Measurements from ENCODE around the gene NACC2.
"Not testable (repeated sequence)": the region's sequence is repeated elsewhere in the genome, so short reads cannot be mapped to it uniquely, and the experiment has no call there.

The NACC2 gene

DNA sequence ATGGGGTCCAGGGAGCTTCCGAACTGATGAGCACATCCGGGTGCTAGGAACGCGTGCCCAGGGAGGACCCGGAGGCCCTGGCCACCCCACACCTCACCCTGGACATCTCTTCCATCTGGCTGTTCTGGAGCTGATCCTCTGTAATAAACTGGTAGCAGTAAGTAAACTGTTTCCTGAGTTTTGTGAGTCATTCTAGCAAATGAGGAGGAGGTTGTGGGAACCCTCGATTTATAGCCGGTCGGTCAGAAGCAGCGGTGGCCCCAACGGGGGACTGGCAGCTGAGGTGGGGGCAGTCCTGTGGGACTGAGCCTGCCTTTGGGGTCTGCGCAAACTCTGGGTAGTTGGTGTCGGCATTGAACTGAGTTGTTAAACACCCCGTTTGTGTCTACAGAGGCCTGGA lies 118.6 kb downstream of the NACC2 start:
- no peak for DNase-seq (ENCODE audit: low spot score)

DNA sequence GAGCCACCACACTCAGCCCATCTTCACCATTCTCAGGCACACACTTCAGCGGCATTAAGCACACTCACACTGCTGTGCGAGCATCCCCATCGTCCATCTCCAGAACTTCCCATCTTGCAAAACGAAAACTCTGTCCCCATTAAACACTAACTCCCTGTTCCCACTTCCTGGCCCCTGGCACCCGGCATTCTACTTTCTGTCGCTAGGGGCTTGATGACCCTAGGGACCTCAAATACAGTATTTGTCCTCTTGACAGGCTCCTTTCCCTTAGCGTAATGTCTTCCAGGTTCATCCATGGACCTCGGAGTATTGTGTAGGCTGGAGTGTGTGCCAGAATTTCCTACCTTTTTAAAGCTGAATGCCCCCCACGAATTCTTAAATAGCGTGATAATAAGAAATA lies 119.3 kb downstream of the NACC2 start:
- no peak for DNase-seq (ENCODE audit: low spot score)

DNA sequence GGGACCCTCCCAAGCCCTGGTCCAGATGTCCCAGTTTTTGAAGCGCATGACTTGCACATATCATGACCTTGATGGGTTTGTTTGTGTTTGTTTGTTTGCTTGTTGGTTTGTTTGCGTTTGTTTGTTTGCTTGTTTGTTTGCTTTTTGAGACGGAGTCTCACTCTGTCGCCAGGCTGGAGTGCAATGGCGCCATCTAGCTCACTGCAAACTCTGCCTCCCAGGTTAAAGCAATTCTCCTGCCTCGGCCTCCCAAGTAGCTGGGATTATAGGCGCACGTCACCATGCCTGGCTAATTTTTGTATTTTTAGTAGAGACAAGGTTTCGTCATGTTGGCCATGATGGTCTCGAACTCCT lies 120.9 kb downstream of the NACC2 start:
- DNase-seq (ENCODE audit: low spot score) = no peak

DNA sequence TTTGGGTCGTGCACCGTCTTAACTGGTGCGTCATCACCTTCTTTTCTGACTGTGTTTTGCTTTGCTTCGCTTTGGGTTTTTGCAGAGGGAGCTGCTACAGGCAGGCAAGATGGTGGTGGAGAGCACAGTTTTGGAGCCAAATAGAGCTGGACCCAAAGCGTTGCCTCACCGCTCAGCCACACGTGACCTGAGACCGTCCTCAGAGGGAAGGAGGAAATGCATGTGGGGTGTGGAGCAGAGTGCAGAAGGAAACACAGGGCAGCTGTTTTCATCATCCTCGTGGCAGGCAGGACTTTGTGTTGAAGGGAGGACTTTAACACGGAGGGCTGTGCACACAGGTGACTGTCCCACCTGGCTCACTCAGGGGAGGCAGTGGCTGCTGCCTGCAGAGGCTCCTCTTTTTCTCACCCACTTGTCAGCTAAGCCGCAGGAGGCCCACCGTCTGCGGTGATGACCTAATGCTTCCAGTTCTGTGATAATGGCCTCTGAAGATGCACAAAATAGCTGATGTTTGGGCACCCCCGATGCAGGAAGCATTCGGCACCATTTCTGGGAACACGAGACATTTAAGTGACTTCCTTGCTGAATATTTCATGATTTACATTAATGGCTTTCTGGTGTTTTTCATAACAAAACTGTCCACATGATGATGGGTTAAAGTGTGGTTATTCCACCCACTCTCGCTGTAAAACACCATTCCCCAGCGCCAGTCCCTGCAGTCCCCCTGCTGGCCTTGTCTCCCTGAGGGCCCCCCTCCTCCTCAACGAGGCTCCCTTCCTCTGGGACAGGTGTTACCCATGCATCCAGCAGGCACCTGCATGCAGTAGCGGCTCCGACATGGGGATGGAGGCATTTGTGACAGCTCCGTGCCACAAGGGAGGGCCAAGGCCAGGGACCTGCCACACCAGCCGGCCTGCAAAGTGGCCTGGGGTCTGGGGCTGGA lies 121.5 kb downstream of the NACC2 start:
- no peak for DNase-seq (ENCODE audit: low spot score)

DNA sequence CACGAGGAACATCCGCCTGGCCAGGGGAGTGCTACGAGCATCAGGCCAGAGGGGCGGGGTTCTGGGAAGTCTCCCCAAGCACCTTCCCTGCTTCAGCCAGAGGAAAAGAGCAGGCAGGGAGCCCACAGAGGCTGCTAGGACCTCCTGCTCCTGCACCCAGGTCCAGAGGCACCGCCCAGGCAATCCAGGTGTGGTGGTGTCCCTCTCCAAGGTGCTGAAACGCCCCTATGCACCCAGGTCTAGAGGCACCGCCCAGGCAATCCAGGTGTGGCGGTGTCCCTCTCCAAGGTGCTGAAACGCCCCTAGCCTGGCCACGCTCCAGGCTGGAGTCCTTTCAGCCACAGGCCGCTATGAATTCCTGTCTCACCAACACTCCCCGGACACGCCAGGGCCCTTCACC lies 123.2 kb downstream of the NACC2 start:
- no peak for DNase-seq (ENCODE audit: low spot score)

DNA sequence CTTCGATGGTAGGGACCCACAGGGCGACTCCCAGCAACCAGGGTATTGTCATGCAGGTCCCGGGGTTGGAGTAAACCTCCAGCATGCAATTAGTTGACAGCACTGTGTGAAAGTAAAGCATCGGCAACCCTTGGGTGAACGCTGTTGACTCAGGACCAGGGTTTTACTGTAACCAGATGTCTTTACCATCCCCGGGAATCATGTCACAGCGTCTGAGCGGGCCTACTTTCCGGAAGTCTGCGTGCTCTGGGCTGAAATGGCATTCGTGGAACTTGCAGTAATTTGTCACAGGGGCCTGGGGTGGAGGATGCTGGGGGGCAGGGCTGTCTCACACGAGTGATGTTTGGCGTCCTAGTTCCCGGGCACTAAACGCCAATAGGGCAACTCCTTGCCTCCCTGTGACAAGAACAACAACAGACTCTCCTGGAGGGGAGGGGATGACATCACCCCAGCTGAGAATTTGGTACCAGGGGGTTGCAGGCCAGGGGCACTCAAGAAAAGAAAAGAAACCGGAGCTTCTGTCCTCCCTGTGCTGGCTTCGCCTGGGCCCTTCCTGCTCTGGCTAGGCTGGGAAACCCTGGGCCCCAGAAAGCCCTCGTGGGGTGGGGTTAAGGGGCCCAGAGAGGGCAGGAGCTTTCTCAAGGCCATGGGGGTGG lies 123.8 kb downstream of the NACC2 start:
- no peak for DNase-seq (ENCODE audit: low spot score)

DNA sequence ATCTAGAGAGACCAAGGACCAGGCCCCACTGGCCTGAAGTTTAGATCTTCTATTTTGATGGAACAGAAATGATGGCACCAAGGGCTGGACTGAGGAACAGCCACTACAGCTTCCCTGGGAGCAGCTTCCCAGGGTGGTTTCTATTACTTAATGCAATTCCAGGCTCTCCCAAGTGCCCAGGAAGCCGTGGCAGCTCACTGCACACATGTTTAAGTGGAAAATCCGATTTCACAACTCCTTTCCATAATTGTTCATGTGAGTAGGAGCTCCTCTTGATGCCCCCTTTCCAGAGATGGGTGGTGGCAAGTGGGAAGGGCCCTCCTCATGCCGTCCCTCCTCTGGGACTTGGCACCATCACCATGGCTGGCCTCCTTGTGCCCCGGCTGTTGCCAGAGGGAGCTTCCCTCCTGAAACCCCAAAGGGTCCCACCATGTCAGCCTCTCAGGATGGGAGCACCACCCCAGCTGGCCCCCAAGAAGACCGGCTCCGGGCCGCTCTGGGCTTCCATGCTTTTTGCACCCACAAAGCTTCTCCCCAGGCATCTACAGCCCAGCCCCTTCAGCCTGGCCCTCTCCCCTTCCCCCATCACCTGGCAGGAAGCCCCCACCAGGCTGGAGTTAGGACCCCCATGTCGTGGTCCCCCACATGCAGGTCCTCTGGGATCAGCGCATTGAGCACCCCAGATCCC lies 124.8 kb downstream of the NACC2 start:
- no peak for DNase-seq (ENCODE audit: low spot score)

DNA sequence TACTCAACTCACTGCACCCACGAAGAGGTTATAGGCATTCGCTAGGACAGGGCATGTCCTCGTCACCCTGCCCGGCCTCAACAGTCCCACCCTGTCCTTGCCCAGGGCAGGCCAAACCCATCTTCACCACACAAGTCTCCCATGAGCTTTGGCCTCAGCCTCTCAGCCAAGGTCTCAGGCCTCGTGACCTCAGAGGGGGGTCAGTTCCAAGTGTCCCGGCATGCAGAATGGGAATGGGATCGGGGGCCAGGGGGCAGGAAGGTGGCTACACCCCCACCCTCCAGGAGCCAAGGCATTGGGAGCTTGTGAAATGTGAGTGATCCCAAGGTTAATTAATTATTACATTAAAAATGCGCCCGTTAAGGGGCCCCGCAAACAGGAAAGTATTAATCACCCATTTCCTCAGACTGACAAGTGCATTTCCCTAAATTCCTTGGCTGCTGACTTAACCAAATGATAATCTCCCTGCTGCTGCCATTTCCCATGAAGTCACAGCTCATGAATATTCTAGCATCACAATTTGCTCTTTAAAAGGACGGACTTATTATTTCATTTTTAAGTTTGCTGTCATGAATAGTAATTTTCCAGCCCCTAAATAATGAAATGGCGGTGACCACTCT lies 125.9 kb downstream of the NACC2 start:
- no peak for DNase-seq (ENCODE audit: low spot score)

DNA sequence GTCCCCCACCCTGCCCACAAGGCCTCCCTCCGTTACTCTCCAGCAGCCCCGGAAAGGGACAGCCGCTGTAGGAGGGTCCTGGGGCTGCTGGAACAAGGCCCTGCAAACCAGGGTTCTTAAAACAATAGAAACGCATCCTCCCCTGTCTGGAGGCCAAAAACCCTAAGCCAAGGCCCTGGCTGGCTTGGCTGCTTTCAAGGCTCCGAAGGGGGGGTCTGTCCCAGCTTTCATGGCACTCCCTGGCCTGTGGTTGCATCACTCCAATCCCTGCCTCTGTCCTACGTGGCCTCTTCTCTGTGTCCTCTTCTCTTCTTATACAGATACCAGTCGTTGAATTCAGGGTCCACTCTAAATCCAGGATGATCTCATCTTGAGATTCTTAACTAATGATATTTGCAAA lies 126.5 kb downstream of the NACC2 start:
- no peak for DNase-seq (ENCODE audit: low spot score)

DNA sequence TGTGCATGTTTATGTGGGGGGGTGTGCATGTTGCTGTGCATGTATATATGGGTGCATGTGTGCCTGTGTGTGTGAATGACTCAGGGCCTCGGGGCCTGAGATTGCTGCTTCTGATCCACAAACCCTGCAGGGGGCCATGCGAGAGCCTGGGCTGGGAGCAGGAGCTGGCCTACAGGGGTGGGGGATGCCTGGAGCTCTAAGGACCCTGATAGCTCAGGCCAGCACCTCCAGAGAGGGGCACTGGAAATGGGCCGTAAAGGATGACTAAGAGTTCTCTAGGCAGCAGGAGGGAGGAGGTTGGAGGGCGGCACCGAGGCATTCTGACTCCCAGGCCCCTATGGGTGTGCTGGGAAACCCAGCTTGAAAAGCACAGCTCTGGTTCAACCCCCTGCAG lies 127.0 kb downstream of the NACC2 start:
- DNase-seq (ENCODE audit: low spot score) = no peak

DNA sequence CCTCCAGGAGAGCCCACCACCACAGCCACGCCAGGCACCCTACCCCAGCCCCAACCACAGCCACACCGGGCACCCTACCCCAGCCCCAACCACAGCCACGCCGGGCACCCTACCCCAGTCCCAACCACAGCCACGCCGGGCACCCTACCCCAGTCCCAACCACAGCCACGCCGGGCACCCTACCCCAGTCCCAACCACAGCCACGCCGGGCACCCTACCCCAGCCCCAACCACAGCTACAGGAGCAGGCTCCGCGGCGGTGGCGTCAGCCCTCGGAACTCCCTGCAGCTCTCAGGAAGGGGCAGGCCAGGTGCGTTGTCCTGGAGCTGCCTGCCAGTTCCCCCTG lies 128.2 kb downstream of the NACC2 start:
- DNase-seq (ENCODE audit: low spot score) = not testable (repeated sequence)

DNA sequence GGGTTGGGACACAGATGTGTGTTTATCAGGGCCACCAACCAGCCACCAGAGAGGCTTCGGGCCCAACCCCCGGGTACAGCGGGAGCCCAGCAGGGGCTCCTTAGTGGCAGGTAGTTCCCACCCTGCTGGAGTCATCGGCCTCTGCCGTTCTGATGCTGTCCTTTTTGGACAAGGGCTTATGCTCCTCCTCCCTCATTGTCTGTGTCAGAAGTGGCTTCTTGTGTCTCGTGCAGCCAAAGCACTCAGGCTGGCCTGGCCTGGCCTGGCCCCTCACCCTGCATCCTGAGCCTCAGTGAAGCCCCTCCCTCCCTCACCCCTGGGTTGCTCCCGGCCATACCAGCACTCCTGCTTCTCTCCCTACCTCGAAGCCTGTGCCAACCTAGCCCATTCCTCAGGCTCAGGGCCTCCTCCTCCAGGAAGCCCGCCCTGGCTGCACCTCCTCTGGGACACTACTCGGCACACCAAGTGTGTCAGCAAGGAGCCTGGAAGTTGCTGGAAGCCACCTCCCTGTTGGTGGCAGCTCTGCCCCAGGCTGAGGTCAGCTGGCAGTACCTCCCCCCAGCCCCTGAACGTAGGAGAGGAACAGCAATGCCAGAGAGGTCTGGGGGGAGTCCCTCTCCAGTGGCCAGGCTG lies 129.8 kb downstream of the NACC2 start:
- no peak for DNase-seq (ENCODE audit: low spot score)

DNA sequence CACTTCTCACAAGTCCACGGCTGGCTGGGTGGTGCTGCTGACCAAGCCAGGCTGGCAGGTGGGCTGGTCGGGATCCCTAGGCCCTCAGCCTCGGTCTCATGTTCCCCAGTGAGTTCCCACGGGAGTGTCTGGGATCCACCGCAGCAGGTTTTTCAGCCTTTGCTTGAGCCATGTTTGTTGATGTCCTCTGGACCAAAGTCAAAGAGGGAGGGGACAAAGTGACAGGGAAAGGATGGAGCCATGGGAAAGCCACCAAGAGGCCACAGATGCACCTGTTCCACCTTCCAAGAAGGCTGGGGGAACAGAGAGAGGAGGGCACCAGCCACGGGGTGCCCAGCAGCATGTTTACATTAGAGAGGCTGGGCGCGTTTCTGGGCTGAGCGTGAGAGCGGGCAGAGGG lies 131.2 kb downstream of the NACC2 start:
- no peak for DNase-seq (ENCODE audit: low spot score)

DNA sequence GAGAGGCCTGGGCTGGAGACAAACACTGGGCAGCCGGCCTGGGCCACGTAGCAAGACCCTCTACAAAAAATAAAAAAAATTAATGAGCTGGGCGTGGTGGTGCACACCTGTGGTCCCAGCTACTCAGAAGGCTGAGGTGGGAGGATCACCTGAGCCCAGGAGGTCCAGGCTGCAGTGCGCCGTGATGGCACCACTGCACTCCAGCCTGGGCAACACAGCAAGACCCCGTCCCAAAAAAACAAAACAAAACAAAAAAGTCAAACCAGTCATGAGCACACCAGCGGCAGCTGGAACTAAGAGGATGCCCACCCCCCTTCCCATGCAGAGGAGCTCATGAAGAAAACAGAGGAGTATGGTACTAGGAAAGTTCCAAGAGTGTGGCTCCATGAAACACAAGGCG lies 131.8 kb downstream of the NACC2 start:
- no peak for DNase-seq (ENCODE audit: low spot score)

DNA sequence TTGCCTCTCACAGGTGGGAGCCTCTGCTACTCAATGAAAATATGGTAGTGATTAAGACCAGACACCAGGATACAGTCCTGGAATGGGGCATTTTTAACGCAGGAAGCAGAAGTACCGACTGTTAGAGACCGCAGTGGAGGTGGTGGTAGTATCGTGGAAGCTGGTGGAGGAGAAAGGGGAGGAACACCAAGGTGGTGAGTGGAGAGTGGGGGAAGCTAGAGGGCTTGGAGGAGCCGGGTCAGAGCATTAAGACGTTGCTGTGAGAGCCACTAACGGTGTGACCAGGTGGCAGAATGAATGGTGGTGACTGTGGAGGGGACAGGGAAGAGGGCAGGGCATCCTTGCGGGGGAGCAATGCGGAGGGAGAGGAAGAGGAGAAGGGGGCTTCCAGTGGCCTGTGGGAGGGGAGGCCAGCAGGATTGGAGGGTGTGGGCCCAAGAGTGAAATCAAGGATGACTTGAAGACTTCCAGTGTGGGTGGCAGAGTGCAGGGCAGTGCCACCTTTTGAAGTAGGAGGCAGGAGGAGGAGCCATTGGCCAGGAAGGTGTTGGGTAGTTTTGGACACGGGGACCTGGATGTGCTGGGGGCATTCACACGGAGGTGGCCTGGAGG lies 132.3 kb downstream of the NACC2 start:
- no peak for DNase-seq (ENCODE audit: low spot score)

DNA sequence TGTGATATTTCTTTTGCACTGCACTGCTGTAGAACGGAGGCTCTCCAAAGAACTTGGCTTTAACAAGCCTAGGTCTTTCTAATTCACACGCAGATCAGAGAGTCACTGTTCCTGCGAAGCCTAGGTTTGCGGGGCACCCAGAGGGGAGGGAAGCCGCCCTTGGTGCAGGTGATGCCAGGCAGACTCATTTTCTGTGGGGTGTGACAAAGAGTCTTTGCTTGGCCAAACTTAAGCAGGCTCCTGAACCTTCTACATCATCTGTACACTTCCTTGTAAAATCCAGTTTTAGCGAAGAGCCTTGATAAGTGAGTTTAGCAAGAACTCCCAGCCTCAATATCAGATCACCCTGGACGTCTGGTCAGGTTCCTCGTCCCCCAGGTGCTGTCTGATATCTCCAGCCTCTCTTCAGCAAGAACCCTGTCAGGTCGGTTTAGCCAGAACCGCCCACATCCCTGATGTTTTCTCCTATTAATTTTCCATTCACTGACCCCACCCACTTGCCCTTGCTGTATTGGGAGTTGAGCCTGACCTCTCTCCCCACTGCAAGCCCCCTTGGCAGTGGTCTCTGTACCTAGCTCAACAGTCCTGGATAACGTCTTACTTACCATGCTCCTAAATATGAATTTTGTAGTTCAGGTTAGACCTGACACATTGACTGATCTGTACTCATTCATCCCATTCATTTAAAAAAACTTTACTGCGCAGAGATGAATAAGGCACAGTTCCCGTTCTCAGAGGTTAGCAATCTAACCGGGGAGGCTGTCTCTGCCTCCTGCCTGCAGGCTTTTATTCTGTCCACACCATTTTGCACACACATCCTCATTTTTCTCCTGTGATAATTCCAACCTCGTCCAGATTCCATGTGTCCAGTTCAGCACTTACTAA lies 133.0 kb downstream of the NACC2 start:
- DNase-seq (ENCODE audit: low spot score) = no peak

DNA sequence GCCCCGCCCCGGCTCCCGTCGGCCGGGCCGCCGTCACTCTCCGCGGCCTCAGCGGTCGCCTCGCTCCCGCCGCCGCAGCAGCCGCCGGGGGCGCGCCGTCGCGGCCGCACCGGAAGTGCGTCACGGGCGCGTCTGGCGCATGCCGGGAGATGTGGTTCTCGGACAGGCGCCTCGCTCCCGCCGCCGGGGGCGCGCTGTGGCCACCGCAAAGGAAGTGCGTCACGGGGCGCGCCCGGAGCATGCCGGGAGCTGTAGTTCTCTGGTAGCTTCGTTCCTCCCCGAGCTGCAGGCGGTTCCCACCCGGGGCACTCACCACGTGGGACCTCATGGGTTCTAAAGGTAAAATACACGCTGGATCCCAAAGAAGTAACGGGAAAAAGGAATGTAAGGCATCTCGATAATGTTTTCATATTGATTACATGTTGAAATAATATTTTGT lies 133.8 kb downstream of the NACC2 start, which contains the start of gene UBAC1:
UBAC1 (minus strand) TSS at position 97 of the 439 bp plus-strand sequence. CDS start 211 bp downstream, outside the sequence.
- DNase-seq (ENCODE audit: low spot score) = peak; percentile 99

DNA sequence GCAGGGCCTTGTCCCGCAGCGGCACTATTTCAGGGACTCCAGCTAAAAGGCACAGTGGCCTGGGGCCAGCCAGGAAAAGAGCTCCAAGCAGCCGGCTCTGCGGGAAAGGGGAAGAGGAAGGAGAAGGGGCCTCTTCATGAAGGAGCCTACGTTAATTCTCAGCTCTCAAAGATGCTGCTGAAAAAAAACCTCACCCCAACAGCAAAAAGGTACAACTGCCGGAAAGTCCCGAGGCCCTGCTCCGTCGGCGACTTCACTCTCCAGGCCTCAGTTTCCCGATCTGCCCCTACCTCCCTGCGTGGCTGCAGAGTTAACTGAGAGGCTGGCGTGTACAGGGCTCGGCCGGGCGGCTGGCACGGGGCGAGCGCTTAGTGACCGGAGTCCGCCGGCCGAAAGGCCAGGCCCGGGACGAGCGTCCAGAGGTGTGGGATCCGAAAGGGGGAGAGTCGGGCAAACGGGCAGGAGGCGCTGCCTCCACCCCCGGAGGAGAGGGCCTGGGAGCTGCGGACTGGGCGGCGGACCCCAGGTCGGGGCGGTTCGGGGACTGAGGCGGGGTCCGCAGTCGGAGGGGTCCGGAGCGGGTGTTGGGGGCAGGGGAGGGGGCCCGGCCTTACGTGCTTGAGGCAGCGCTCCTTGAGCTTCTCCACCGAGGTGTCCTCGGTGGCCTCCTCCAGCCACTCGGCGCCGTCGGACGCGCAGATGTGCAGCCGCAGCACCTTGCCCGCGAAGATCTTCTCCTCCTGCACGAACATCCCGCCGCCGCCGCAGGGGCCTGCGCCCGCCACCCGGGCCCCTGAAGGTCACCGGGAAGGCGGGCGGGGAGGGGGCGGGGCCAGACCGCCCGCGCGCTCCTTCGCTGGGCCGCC lies 134.4 kb downstream of the NACC2 start:
- no peak for DNase-seq (ENCODE audit: low spot score)

DNA sequence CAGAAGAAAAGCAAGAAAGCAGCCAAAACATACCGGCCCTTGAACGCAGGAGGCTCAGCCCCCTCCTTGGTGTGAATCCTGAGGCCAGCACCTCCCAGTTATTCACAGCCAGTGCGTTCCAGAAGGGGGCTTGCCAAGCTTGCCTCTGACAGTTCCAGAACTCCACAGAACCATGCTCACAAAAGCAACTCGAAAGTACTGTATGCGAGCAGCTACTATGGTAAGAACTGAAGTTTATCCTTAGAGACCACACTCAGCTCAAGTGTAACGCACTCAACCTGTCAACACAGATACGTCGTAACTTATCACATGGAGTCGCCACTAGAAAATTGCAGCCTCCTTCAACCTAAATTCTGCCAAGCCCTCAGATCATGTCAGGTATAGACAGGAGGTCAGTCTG lies 135.3 kb downstream of the NACC2 start:
- no peak for DNase-seq (ENCODE audit: low spot score)

DNA sequence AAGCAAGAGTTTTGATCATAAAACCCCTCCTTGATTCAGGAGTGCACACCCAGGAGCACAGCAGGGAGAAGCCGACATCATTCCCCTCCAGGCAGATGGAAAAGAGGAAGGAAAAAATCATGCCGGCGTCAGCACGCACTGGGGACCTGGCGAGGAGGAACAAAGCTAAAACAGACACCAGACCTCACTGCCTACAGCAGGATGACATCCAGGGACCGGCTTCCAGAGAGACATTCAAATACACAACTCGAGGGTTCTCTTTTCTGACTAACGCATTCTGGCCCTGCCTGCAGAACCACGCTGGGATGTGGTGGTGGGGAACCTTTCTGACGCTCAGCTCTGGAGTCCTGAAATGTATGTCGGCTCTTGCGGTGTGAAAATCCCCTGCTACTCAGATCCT lies 136.6 kb downstream of the NACC2 start:
- DNase-seq (ENCODE audit: low spot score) = no peak
